Activated effector memory CD4-positive, alpha-beta T cell treated with anti-CD3 and anti-CD28 coated beads, Interleukin-2, amount 50 U/mL, for 16 hours (primary cell): ENCODE measurements around the gene GAS6.
A peak's percentile ranks its signal among the peaks of the same experiment; 100 is the strongest.
"Not testable (repeated sequence)": the region's sequence is repeated elsewhere in the genome, so short reads cannot be mapped to it uniquely, and the experiment has no call there.

Source experiments
- DNase-seq: peaks from one replicate; pipeline ENCODE4 v3.0.0-alpha.2; 2020

GAS6 gene

DNA sequence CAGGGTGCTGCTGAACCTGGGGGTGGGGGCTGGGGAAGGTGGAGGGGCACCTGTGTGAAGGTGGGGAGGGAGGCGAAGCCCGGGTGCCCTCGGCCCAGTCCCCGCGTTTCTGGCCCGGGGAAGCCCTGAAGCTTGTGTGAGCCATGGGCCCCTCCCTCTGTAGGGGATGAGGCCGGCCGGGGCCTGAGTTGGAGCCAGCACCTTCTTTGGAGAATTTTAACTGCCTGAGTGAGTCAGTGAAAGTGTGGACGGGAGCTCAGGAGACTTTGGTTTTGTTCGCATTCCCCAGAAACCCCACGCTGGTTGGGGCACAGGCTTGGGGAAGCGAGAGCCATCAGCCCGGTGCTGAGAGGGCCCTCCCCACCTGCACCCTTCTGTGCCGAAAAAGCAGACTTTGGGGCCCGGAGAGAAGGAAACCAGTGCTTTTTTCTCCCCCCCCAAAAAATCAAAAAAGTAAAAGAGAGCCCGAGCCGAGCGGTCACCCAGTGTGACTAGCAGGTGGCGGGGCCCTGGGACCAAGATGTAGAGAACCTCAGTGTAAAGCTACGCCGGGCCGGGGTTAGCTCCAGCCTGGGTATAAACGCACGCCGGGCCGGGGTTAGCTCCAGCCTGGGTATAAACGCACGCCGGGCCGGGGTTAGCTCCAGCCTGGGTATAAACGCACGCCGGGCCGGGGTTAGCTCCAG lies 59.7 kb downstream of the GAS6 start:
- DNase-seq, result no peak

- DNase-seq, result no peak
Observed at GRCh38 chr13:113803409-113804016, 60.4 kb downstream of the GAS6 start.

GRCh38 chr13:113802761-113803160 lies 61.1 kb downstream of the GAS6 start:
- DNase-seq, result no peak

- no peak for DNase-seq
Observed at GRCh38 chr13:113802090-113802531, 61.8 kb downstream of the GAS6 start.

DNA sequence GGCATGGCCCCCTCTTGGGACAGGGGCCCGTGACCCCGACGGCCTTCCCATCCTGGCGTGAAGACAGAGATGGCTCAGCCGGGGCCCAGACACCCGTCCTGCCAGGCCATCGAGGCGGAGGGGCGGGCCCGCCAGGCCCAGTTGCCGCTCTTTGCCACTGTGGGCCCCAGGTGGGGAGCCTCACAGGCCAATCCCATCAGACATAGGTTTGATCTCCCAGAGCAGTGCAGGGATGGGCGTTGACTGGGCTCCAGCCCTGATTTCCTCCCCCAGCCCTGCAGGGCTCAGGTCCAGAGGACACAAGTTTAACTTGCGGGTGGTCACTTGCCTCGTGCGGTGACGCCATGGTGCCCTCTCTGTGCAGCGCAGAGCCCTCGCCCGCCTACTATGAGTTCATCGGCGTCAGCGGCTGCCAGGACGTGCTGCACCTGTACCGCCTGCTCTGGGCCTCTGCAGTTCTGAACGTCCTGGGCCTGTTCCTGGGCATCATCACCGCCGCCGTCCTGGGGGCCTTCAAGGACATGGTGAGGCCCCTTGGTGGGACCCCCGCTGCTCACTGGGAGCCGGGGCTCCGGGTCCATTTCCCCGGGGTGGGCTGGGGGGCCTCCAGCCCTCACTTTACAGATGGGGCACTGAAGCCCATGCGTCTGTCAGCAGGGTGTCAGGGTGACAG lies 62.5 kb downstream of the GAS6 start:
- no peak for DNase-seq

- DNase-seq, result no peak
Observed at GRCh38 chr13:113800576-113800926, 63.3 kb downstream of the GAS6 start.

- DNase-seq, result no peak
Observed at GRCh38 chr13:113798200-113798811, 65.6 kb downstream of the GAS6 start.

GRCh38 chr13:113796964-113797676 lies 66.8 kb downstream of the GAS6 start:
- DNase-seq, result peak; percentile 60

GRCh38 chr13:113796211-113796963 lies 67.5 kb downstream of the GAS6 start:
- DNase-seq, result peak; percentile 14

DNA sequence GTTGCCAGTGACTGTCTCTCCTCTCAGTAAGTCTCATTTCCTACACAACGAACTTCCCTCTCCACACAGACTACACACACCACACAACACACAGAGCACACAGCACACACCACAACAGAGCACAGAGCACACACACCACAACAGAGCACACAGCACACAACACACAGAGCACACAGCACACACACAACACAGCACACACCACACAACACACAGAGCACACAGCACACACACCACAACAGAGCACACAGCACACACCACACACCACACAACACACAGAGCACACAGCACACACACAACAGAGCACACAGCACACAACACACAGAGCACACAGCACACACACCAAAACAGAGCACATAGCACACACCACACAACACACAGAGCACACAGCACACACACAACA lies 68.5 kb downstream of the GAS6 start:
- not testable (repeated sequence) for DNase-seq

DNA sequence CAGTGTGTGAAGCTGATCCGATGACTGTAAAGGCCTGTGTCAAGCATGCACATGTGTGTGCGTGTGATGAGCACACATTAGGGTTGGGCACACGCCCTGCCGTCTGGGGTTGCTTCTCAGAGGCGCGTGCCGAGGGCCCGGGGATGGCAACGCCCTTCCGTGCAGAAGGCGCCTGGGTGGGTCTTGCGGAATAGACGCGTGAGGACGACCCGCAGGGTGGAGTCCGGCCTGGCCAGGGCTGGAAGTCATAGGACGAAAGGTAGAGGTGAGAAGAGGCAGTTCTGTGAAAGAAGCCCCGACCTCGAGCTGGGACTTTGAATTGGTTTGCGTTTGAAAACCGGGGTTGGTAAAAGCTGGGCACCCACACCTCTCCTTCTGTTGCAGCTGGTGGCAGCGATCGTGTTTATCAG lies 69.1 kb downstream of the GAS6 start:
- peak; percentile 53 for DNase-seq

GRCh38 chr13:113794086-113794485 lies 69.8 kb downstream of the GAS6 start:
- peak; percentile 44 for DNase-seq

GRCh38 chr13:113793718-113794085 lies 70.2 kb downstream of the GAS6 start:
- DNase-seq, result peak; percentile 48

DNA sequence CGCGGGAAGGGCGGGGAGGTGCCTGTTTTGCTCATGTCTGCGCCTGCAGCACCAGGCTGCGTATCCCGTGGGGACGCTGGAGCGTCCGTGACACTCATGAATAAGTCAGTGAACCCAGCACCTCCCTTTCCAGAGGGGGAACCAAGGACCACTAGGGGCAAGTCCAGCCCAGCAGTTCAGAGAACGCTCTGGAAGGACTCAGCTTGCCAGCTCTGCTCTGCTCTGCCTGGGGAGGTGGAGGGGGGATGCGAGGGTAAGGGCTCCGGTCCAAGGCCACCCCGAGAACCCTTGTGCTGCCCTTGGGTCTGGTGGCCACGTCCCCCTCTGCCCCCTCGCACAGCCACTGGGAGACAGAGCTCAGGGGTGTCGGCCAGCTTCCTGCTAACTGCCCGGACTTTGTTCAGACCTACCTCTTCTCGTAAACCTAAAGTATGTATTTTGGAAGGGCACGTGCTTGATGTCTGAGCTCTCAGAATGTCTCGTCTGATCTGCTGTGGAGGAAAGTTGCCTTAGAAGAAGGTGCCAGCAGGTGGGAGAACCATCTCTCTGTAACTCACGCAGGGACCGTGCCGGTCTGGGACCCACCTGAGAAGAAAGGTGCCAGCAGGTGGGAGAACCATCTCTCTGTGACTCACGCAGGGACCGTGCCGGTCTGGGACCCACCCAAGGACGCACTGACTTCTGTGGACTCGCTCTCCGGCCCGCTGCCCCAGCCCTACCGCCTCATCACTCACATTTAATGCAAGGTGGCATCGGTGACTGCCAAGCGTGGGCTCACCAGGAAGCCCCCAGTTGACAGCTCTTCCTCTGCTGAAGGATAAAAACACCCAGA lies 70.8 kb downstream of the GAS6 start:
- peak; percentile 37 for DNase-seq

GRCh38 chr13:113792236-113792770 lies 71.6 kb downstream of the GAS6 start:
- peak; percentile 50 for DNase-seq

DNA sequence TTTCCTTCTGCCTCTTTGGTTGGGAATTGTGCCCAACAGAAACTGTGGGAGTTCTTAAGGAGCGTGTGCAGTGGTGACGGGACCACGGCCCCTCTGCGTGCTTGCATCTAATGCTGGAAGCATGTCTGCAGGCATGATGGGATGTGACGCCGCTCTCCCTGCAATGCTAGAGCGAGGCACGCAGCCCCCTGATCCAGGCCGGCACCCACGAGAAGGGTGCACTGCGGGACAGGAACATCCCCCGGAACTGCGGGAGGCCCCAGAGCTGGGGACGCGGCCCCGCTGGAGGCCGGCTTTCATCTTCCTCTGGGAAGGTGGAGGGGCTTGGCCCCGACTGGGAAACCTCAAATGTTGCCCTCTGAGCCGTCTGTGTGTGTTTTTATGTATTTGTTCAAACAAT lies 72.1 kb downstream of the GAS6 start:
- DNase-seq, result peak; percentile 58

DNA sequence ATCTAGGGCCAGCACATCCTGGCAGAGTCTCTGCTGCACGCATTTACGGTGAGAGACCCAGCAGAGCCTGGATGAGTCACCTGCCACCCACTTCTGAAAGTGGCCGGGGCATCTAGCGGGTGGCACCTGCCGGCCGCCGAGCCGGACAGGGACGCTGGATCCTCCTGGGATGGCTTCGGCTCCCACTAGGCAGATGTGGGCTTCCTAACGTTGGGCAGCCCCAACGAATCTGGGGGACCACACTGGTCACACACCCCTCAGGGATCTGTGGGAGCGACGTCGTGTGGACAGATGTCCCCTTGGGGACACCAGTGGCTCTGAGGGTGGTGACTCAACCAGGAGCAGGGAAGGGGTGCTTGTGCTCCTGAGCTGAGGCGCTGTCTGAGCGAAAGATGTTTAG lies 72.7 kb downstream of the GAS6 start:
- DNase-seq, result no peak

- not testable (repeated sequence) for DNase-seq
Observed at GRCh38 chr13:113789931-113790330, 73.9 kb downstream of the GAS6 start.

DNA sequence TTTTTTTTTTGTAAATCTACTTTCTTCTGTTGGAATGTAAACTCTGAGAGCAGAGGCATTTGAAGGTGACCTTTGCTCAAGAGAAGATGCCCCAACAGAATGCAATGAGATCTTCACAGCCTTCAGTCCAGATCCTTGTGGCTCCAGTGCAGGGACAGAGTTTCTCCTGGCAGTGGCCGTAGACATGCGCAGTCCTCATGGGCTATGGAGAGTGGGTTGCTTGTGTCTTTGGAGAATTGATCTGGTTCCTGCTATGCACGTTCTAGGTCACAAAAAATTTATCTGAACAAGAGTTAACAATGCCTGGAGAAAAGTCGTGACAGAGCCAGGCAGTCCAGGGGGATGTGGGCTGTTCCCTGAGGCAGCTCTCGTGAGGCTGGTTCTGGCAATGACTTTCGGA lies 74.7 kb downstream of the GAS6 start:
- DNase-seq, result peak; percentile 24

DNA sequence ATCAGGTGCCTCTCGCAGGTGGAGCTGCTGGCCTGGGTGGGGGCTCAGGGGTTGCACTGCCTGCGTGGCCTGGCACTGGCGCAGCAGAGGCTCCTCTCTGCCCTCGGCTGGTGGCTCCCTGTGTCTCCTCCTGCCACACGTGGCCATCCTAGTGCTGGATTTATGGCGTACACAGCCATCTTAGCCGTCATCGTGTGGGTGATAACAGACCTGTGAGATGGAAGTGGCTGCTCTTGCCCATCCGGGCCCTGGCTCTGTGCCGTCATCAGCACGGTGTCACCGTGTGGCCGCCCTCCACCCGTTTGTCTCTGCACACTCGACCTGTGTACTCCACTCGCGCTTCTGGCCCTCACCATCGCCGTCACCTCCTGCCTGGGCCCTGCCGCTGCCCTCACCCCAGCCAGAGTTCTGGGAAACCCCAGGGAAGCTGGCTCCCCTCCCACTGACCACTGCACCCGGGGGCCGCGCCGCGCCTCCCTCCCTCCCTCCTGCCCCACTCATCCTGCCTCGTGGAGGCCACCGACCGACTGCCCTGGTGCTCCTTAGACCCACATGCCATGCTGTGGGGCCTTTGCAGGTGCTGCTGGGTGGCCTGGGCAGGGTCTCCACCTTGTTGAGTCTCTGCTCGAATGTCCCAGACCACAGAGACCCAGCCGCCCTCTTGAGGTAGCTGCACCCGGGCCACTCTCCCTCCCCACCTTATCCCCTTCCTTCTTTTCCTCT lies 75.3 kb downstream of the GAS6 start:
- DNase-seq, result peak; percentile 39
